Natural killer cell (primary cell): ENCODE results near the gene S100A2. TPM values are rescaled to one million over a fixed set of nuclear protein-coding genes. Genes with fewer than 3 reads are reported as not detected.

Experiments
- ATAC-seq, 3 donors: fragments of 150-1000 bp in 2 of 3; fragments of 200-7000 bp in 1 of 3; cut with Tn5 transposase; 1 replicate in 1 of 3; 2 replicates in 2 of 3; pipeline ENCODE4 v1.10.0; 2021; ENCODE audit warnings: mild to moderate bottlenecking in 2 of 3, moderate library complexity in 2 of 3
- DNase-seq, 2 donors: peaks; one replicate each; pipeline versions ENCODE4 v3.0.0 to v3.0.0-alpha.2; 2013 to 2021; ENCODE audit warnings: mixed read lengths in 1 of 2
- H3K27ac ChIP-seq: one replicate; pipeline ENCODE4 v1.5.1; 2013; ENCODE audit warnings: mild to moderate bottlenecking, low read length
- H3K27me3 ChIP-seq: one replicate; pipeline ENCODE4 v1.6.1; 2013; ENCODE audit warnings: low read length; ENCODE audit not compliant: control insufficient read depth, insufficient read depth
- H3K36me3 ChIP-seq: one replicate; pipeline ENCODE4 v1.6.1; 2013; ENCODE audit warnings: low read length; ENCODE audit not compliant: control insufficient read depth, insufficient read depth
- H3K4me1 ChIP-seq: one replicate; pipeline ENCODE4 v1.6.1; 2013; ENCODE audit warnings: low read length; ENCODE audit not compliant: control insufficient read depth, insufficient read depth
- H3K4me3 ChIP-seq: one replicate; pipeline ENCODE4 v1.5.1; 2013; ENCODE audit warnings: low read length
- H3K9me3 ChIP-seq: one replicate; pipeline ENCODE4 v1.6.1; 2013; ENCODE audit warnings: low read length; ENCODE audit not compliant: control insufficient read depth, insufficient read depth
- H3K27ac Mint-ChIP-seq, 2 donors: one replicate each; pipeline ENCODE4 v1.8.0; 2022; ENCODE audit warnings: mild to moderate bottlenecking in 2 of 2, mixed read lengths in 2 of 2, moderate library complexity in 1 of 2
- H3K27me3 Mint-ChIP-seq, 2 donors: one replicate each; pipeline ENCODE4 v1.8.0; 2022; ENCODE audit warnings: low read depth in 2 of 2, mixed read lengths in 2 of 2
- H3K36me3 Mint-ChIP-seq: one replicate; pipeline ENCODE4 v1.8.0; 2022; ENCODE audit warnings: mixed read lengths
- H3K4me1 Mint-ChIP-seq, 2 donors: one replicate each; pipeline ENCODE4 v1.8.0; 2022; ENCODE audit warnings: mixed read lengths in 2 of 2
- H3K4me3 Mint-ChIP-seq: one replicate; pipeline ENCODE4 v1.8.0; 2022; ENCODE audit warnings: mild to moderate bottlenecking, moderate library complexity, mixed read lengths
- H3K9me3 Mint-ChIP-seq, 2 donors: one replicate each; pipeline ENCODE4 v1.8.0; 2022; ENCODE audit warnings: mixed read lengths in 2 of 2
- WGBS: methylation state at CpG from one replicate; pipeline ENCODE4 v1.1.7; 2013; ENCODE audit warnings: missing lambda C conversion rate; ENCODE audit not compliant: insufficient coverage; 5-methylcytosine and 5-hydroxymethylcytosine counted together
- intact Hi-C: fragments of 100-400 bp; cut with micrococcal nuclease; formaldehyde crosslinking; loops from one replicate; pipeline ENCODE4 v1.14.2; 2022
- total RNA-seq, 4 donors: library from RNA; stranded (reverse); fragments of 120-200 nt in 1 of 4; gene quantifications; one replicate each; pipeline versions ENCODE4 v1.2.3 to v1.2.4, GENCODE V29; 2013 to 2022
- TF ChIP-seq, protein P1 (sequence below): fragments of 200-600 bp; IDR thresholded peaks from one replicate; pipeline ENCODE4 v1.8.0; 2022; ENCODE audit warnings: antibody characterized with exemption

Gene S100A2
- total RNA-seq, 3 donors from 2014 or later (not counting 1 experiment from before 2014, with no cell fraction given): not detected

DNA sequence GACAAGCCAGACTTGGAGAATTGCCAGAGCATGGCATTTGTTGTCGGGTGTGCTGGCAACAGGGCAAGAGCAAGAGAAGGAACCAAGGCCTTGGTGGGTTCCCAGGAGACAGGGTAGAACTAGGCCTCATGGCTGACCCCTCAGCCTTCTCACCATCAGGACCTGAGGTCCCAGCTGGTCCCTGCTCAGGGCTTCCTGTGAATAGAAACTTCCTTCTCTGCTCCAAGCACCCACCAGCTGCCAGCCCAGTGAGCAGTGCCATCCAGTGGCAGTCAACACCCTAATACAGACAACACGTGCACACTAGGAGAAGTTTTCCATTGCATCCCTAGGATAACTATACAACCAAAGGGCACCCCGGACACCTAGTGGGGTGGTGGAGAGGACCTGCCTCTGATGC lies 52.6 kb downstream of the S100A2 start:
- Mint-ChIP-seq H3K9me3 (no peaks in the 10 kb centered on the region), H3K36me3 (no peaks in the 10 kb centered on the region), H3K27me3 (no peaks in the 10 kb centered on the region), H3K4me3 (no peak overlapping the region), H3K27ac (no peak overlapping the region), H3K4me1 (peaks cover 0 to 10% of the 10 kb centered on the region in 2 donors)
- no peak for ATAC-seq
- H3K27me3 ChIP-seq: no peaks in the 10 kb centered on the region
- no peak overlapping the region for H3K4me3 ChIP-seq
- H3K27ac ChIP-seq: no peak overlapping the region
- no peak for DNase-seq
- WGBS: 80% methylated on average over 1 of the region's 3 CpGs
- peaks cover 7% of the 10 kb centered on the region for H3K4me1 ChIP-seq
- H3K36me3 ChIP-seq: no peaks in the 10 kb centered on the region
- intact Hi-C loops: loop anchor here (5.0 kb wide), 1 partner anchor 474 kb away; the partner anchor contains the start of gene RAB13
- no peaks in the 10 kb centered on the region for H3K9me3 ChIP-seq
- TF ChIP-seq, protein P1, sequence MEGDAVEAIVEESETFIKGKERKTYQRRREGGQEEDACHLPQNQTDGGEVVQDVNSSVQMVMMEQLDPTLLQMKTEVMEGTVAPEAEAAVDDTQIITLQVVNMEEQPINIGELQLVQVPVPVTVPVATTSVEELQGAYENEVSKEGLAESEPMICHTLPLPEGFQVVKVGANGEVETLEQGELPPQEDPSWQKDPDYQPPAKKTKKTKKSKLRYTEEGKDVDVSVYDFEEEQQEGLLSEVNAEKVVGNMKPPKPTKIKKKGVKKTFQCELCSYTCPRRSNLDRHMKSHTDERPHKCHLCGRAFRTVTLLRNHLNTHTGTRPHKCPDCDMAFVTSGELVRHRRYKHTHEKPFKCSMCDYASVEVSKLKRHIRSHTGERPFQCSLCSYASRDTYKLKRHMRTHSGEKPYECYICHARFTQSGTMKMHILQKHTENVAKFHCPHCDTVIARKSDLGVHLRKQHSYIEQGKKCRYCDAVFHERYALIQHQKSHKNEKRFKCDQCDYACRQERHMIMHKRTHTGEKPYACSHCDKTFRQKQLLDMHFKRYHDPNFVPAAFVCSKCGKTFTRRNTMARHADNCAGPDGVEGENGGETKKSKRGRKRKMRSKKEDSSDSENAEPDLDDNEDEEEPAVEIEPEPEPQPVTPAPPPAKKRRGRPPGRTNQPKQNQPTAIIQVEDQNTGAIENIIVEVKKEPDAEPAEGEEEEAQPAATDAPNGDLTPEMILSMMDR: no peak

Other genes starting within 250 kb of the S100A2 start
- gene PGLYRP4, start 217.0 kb downstream of the S100A2 start, total RNA-seq: not detected
- 100 to 1,000 TPM in 2 of 3 donors, 10 to 100 TPM in 1; 13.1 to 334 (median 116) TPM for gene S100A9, start 208.0 kb downstream of the S100A2 start, total RNA-seq
- gene S100A12, start 190.2 kb downstream of the S100A2 start, total RNA-seq: 10 to 100 TPM in 2 of 3 donors, not detected in 1; 11.4 to 20.4 TPM
- gene S100A8, start 174.8 kb downstream of the S100A2 start, total RNA-seq: 100 to 1,000 TPM in 1 of 3 donors, 10 to 100 TPM in 1, 1 to 10 TPM in 1; 1.8 to 220 (median 75.8) TPM
- not detected for gene S100A7A, start 149.3 kb downstream of the S100A2 start, total RNA-seq
- not detected for gene S100A7, start 105.2 kb downstream of the S100A2 start, total RNA-seq
- gene S100A6, start 29.9 kb downstream of the S100A2 start, total RNA-seq: 100 to 1,000 TPM; 174 to 261 (median 245) TPM
- not detected for gene S100A5, start 24.9 kb downstream of the S100A2 start, total RNA-seq
- 100 to 1,000 TPM; 509 to 689 (median 597) TPM for gene S100A4, start 20.0 kb downstream of the S100A2 start, total RNA-seq
- gene S100A3, start 16.6 kb downstream of the S100A2 start, total RNA-seq: not detected
- gene S100A16, start 47.3 kb upstream of the S100A2 start, total RNA-seq: not detected
- not detected for gene S100A14, start 50.5 kb upstream of the S100A2 start, total RNA-seq
- gene S100A13, start 61.7 kb upstream of the S100A2 start, total RNA-seq: 1 to 10 TPM; 4.0 to 5.8 (median 4.1) TPM
- not detected for gene S100A1, start 62.6 kb upstream of the S100A2 start, total RNA-seq
- 100 to 1,000 TPM in 2 of 3 donors, 10 to 100 TPM in 1; 94.7 to 110 (median 106) TPM for gene CHTOP, start 68.2 kb upstream of the S100A2 start, total RNA-seq
- 10 to 100 TPM; 21.0 to 25.5 (median 23.5) TPM for gene SNAPIN, start 92.9 kb upstream of the S100A2 start, total RNA-seq
- gene ILF2, start 105.1 kb upstream of the S100A2 start, total RNA-seq: 100 to 1,000 TPM in 2 of 3 donors, 10 to 100 TPM in 1; 97.6 to 134 (median 110) TPM
- gene NPR1, start 112.8 kb upstream of the S100A2 start, total RNA-seq: not detected
- gene INTS3, start 162.2 kb upstream of the S100A2 start, total RNA-seq: 10 to 100 TPM; 44.3 to 55.3 (median 44.5) TPM
- gene SLC27A3, start 209.6 kb upstream of the S100A2 start, total RNA-seq: 100 to 1,000 TPM in 1 of 3 donors, 10 to 100 TPM in 2; 65.3 to 107 (median 89.8) TPM